Erythroblast (primary cell): ENCODE measurements around the gene P3H2.

Experiments
- GATA1 ChIP-seq: IDR thresholded peaks from 2 replicates; pipeline ENCODE4 v1.6.1; 2011; ENCODE audit warnings: low read depth, mild to moderate bottlenecking, control low read depth, low read length, moderate library complexity
- POLR2A ChIP-seq: IDR thresholded peaks from 2 replicates; pipeline ENCODE4 v1.6.1; 2011; ENCODE audit warnings: mild to moderate bottlenecking, low read length

- no peak for TF ChIP-seq POLR2A
- no peak for TF ChIP-seq GATA1
Measured at GRCh38 chr3:190076601-190077394, 43.9 kb downstream of the P3H2 start.
